Liver (tissue), 9 donors: ENCODE measurements around the gene MPC1. TPM values are rescaled to one million over a fixed set of nuclear protein-coding genes. Genes with fewer than 3 reads are reported as not detected.

Experiments used
- DNase-seq: peaks from one replicate; pipeline ENCODE4 v3.0.0-alpha.2; 2017; ENCODE audit warnings: low spot score
- H3K27ac ChIP-seq, 2 donors: one replicate each; pipeline ENCODE4 v1.7.0; 2013; ENCODE audit warnings: inconsistent platforms in 2 of 2, low read length in 2 of 2, control low read depth in 1 of 2, low read depth in 1 of 2, mild to moderate bottlenecking in 1 of 2
- H3K27me3 ChIP-seq, 4 donors: one replicate each; pipeline versions ENCODE4 v1.6.1 to v1.7.0; 2013; ENCODE audit warnings: low read length in 3 of 4, inconsistent platforms in 1 of 4, mild to moderate bottlenecking in 1 of 4, moderate library complexity in 1 of 4; ENCODE audit not compliant: control insufficient read depth in 4 of 4, insufficient read depth in 4 of 4
- H3K36me3 ChIP-seq, 4 donors: one replicate each; pipeline versions ENCODE4 v1.6.1 to v1.7.0; 2013; ENCODE audit warnings: low read length in 3 of 4, mild to moderate bottlenecking in 3 of 4, low read depth in 1 of 4, moderate library complexity in 1 of 4; ENCODE audit not compliant: control insufficient read depth in 4 of 4, insufficient read depth in 3 of 4
- H3K4me1 ChIP-seq, 4 donors: one replicate each; pipeline versions ENCODE4 v1.6.1 to v1.7.0; 2013; ENCODE audit warnings: low read length in 3 of 4, mild to moderate bottlenecking in 3 of 4, moderate library complexity in 1 of 4; ENCODE audit not compliant: control insufficient read depth in 4 of 4, insufficient read depth in 4 of 4
- H3K4me3 ChIP-seq, 3 donors: one replicate each; pipeline versions ENCODE4 v1.6.1 to v1.7.0; 2013; ENCODE audit warnings: low read length in 3 of 3, control low read depth in 1 of 3, low read depth in 1 of 3, mild to moderate bottlenecking in 1 of 3
- H3K9ac ChIP-seq, 2 donors: one replicate each; pipeline ENCODE4 v1.7.0; 2013; ENCODE audit warnings: low read length in 2 of 2, mild to moderate bottlenecking in 2 of 2, moderate library complexity in 2 of 2, control low read depth in 1 of 2, low read depth in 1 of 2
- H3K9me3 ChIP-seq, 4 donors: one replicate each; pipeline versions ENCODE4 v1.6.1 to v1.7.0; 2013; ENCODE audit warnings: low read length in 3 of 4; ENCODE audit not compliant: control insufficient read depth in 4 of 4
- ATF3 ChIP-seq: IDR thresholded peaks from 2 replicates; pipeline ENCODE4 v1.6.1; 2016; ENCODE audit warnings: antibody characterized with exemption
- CTCF ChIP-seq: fragments of 150-350 bp; IDR thresholded peaks from 2 replicates; pipeline ENCODE4 v1.5.1; 2017; ENCODE audit warnings: improper control_type of control experiment, low read depth, low read length; ENCODE audit not compliant: missing input control
- EGR1 ChIP-seq, 2 donors: IDR thresholded peaks; 2 replicates each; pipeline ENCODE4 v1.6.1; 2016 to 2018; ENCODE audit warnings: antibody characterized with exemption in 2 of 2, low read depth in 2 of 2
- FOXA2 ChIP-seq: IDR thresholded peaks from 2 replicates; pipeline ENCODE4 v1.6.1; 2016; ENCODE audit warnings: antibody characterized with exemption
- GABPA ChIP-seq, 2 donors: IDR thresholded peaks in 1 of 2; conservative IDR thresholded peaks in 1 of 2; 2 replicates each; pipeline ENCODE4 v1.6.1; 2016; ENCODE audit warnings: antibody characterized with exemption in 2 of 2, mild to moderate bottlenecking in 1 of 2, moderate library complexity in 1 of 2
- HNF4A ChIP-seq, 2 donors: conservative IDR thresholded peaks; 2 replicates each; pipeline ENCODE4 v1.6.1; 2016; ENCODE audit warnings: antibody characterized with exemption in 2 of 2, mild to moderate bottlenecking in 2 of 2
- HNF4G ChIP-seq: IDR thresholded peaks from 2 replicates; pipeline ENCODE4 v1.6.1; 2016; ENCODE audit warnings: antibody characterized with exemption
- JUND ChIP-seq, 2 donors: IDR thresholded peaks; 2 replicates each; pipeline ENCODE4 v1.6.1; 2016; ENCODE audit warnings: antibody characterized with exemption in 2 of 2
- MAX ChIP-seq: IDR thresholded peaks from 2 replicates; pipeline ENCODE4 v1.6.1; 2016; ENCODE audit warnings: antibody characterized with exemption
- NR2F2 ChIP-seq: IDR thresholded peaks from 2 replicates; pipeline ENCODE4 v1.6.1; 2016; ENCODE audit warnings: antibody characterized with exemption
- RAD21 ChIP-seq, 2 donors: IDR thresholded peaks; 2 replicates each; pipeline ENCODE4 v1.6.1; 2016; ENCODE audit warnings: antibody characterized with exemption in 2 of 2, mild to moderate bottlenecking in 2 of 2
- REST ChIP-seq: IDR thresholded peaks from 2 replicates; pipeline ENCODE4 v1.6.1; 2016; ENCODE audit warnings: antibody characterized with exemption, mild to moderate bottlenecking
- RXRA ChIP-seq, 2 donors: IDR thresholded peaks; 2 replicates each; pipeline ENCODE4 v1.6.1; 2017 to 2018; ENCODE audit warnings: antibody characterized with exemption in 2 of 2, mild to moderate bottlenecking in 1 of 2
- SP1 ChIP-seq: IDR thresholded peaks from 2 replicates; pipeline ENCODE4 v1.6.1; 2018; ENCODE audit warnings: antibody characterized with exemption, mild to moderate bottlenecking
- TAF1 ChIP-seq: conservative IDR thresholded peaks from 2 replicates; pipeline ENCODE4 v1.6.1; 2016; ENCODE audit warnings: antibody characterized with exemption, mild to moderate bottlenecking
- YY1 ChIP-seq: IDR thresholded peaks from 2 replicates; pipeline ENCODE4 v1.6.1; 2016; ENCODE audit warnings: antibody characterized with exemption, mild to moderate bottlenecking
- ZBTB33 ChIP-seq: IDR thresholded peaks from 2 replicates; pipeline ENCODE4 v1.6.1; 2016; ENCODE audit warnings: antibody characterized with exemption
- WGBS: extraction: QIAGEN DNeasy Blood & Tissue Kit; methylation state at CpG from one replicate; pipeline ENCODE4 v1.1.7; 2013; 5-methylcytosine and 5-hydroxymethylcytosine counted together
- polyA plus RNA-seq, 2 donors: library from polyadenylated mRNA; stranded (reverse) in 1 of 2; unstranded in 1 of 2; fragments of 200-250 nt in 1 of 2; fragments of >200 nt in 1 of 2; fragmentation: Nextera tagmentation in 1 of 2; extraction: Ambion mirVana in 1 of 2; gene quantifications; one replicate each; pipeline versions ENCODE4 v1.2.1 to v1.2.3, GENCODE V29; 2013 to 2015
- total RNA-seq, 2 donors: library from RNA; depleted of rRNA; stranded (reverse); fragments of >200 nt; gene quantifications; one replicate each; pipeline ENCODE4 v1.2.3, GENCODE V29; 2014
- donor health status: healthy.
- donor health status: healthy.
- donor health status: healthy.
- donor health status: healthy.
- donor health status: healthy.

Gene MPC1
- total and polyA plus RNA-seq, 4 donors, result 79.7 to 478 (median 237) TPM

GRCh38 chr6:166341977-166342348 lies 40.8 kb downstream of the MPC1 start:
- under 1% methylated on average over 16 of the region's 16 CpGs for WGBS
- H3K9me3 ChIP-seq, result no peaks in the 10 kb centered on the region
- peak overlapping the region; percentile 91 to 95 (median 94) for H3K4me3 ChIP-seq
- peaks cover 0 to 9% (median 6%) of the 10 kb centered on the region in 4 donors for H3K36me3 ChIP-seq
- no peaks in the 10 kb centered on the region for H3K27me3 ChIP-seq
- peak; percentile 43 for DNase-seq
- H3K9ac ChIP-seq, result peak overlapping the region; percentile 46 to 84
- TF ChIP-seq CTCF (no peak), SP1 (no peak), GABPA (IDR thresholded peaks at IDR 0.05 in 1 of 2, conservative IDR thresholded peaks at IDR 0.05 in 1 of 2) (no peak), HNF4A (conservative IDR thresholded peaks at IDR 0.05) (no peak), ZBTB33 (no peak), MAX (no peak), TAF1 (no peak)
- H3K4me1 ChIP-seq, result peaks cover 3 to 34% (median 17%) of the 10 kb centered on the region in 4 donors
- H3K27ac ChIP-seq, result peak overlapping the region; percentile 91 to 94

GRCh38 chr6:166341464-166341863 lies 41.3 kb downstream of the MPC1 start:
- H3K9ac ChIP-seq, result peak overlapping the region; percentile 46 to 84
- no peak for TF ChIP-seq RXRA (IDR thresholded peaks at IDR 0.05)
- no peak for TF ChIP-seq REST
- TF ChIP-seq RAD21 (IDR thresholded peaks at IDR 0.05), result no peak
- TF ChIP-seq NR2F2, result no peak
- no peak for TF ChIP-seq JUND (IDR thresholded peaks at IDR 0.05)
- no peak for TF ChIP-seq FOXA2
- no peak for TF ChIP-seq ATF3
- TF ChIP-seq EGR1 (IDR thresholded peaks at IDR 0.05; ENCODE audit: low read depth in 2 of 2), result no peak
- no peak for TF ChIP-seq CTCF
- no peak for TF ChIP-seq TAF1
- no peak for TF ChIP-seq MAX
- no peak for TF ChIP-seq HNF4G
- TF ChIP-seq GABPA (IDR thresholded peaks at IDR 0.05 in 1 of 2, conservative IDR thresholded peaks at IDR 0.05 in 1 of 2), result no peak
- TF ChIP-seq ZBTB33, result no peak
- TF ChIP-seq YY1, result no peak
- no peak for TF ChIP-seq SP1
- TF ChIP-seq HNF4A (conservative IDR thresholded peaks at IDR 0.05), result no peak
- no peak for DNase-seq
- peaks cover 3 to 30% (median 17%) of the 10 kb centered on the region in 4 donors for H3K4me1 ChIP-seq
- H3K27me3 ChIP-seq, result no peaks in the 10 kb centered on the region
- WGBS, result 44% methylated on average over 7 of the region's 7 CpGs
- H3K36me3 ChIP-seq, result peaks cover 0 to 11% (median 6%) of the 10 kb centered on the region in 4 donors
- H3K9me3 ChIP-seq, result no peaks in the 10 kb centered on the region
- H3K4me3 ChIP-seq, result peak overlapping the region; percentile 91 to 95 (median 94)
- H3K27ac ChIP-seq, result no peak overlapping the region
